HEK293T (cell line): ENCODE results near the gene FAM3D.

Source experiments
- CTCF ChIA-PET: fragments of 350-600 bp; formaldehyde crosslinking; extraction: SDS; loops from one replicate; lab custom pipeline; 2021; ENCODE audit warnings: antibody characterized with exemption, inconsistent platforms; lab: Yijun Ruan, JAX
- POLR2A ChIA-PET: fragments of 350-600 bp; formaldehyde crosslinking; extraction: SDS; loops from one replicate; lab custom pipeline; 2020; ENCODE audit warnings: antibody characterized with exemption, inconsistent platforms; lab: Yijun Ruan, JAX
- DNase-seq: peaks from one replicate; pipeline ENCODE4 v3.0.0; 2012; ENCODE audit warnings: mixed read lengths; ENCODE audit errors: extremely low spot score
- ARNT ChIP-seq: fragments of 450-650 bp; IDR thresholded peaks from 2 replicates; pipeline ENCODE4 v1.6.1; 2017; ENCODE audit warnings: mild to moderate bottlenecking
- BHLHE40 ChIP-seq: fragments of 450-650 bp; IDR thresholded peaks from 2 replicates; pipeline ENCODE4 v1.6.1; 2016; ENCODE audit warnings: mild to moderate bottlenecking, moderate library complexity, borderline replicate concordance
- CTBP1 ChIP-seq: fragments of 450-650 bp; IDR thresholded peaks from 2 replicates; pipeline ENCODE4 v1.6.1; 2016; ENCODE audit warnings: borderline replicate concordance
- ELF4 ChIP-seq: fragments of 450-650 bp; IDR thresholded peaks from 2 replicates; pipeline ENCODE4 v1.6.1; 2017; ENCODE audit warnings: antibody characterized with exemption
- FOXA1 ChIP-seq: fragments of 450-650 bp; IDR thresholded peaks from 2 replicates; pipeline ENCODE4 v1.6.1; 2016; ENCODE audit warnings: mild to moderate bottlenecking
- FOXK2 ChIP-seq: fragments of 450-650 bp; IDR thresholded peaks from 2 replicates; pipeline ENCODE4 v1.6.1; 2016; ENCODE audit warnings: mild to moderate bottlenecking
- FOXM1 ChIP-seq: fragments of 450-650 bp; IDR thresholded peaks from 2 replicates; pipeline ENCODE4 v1.6.1; 2017; ENCODE audit warnings: mild to moderate bottlenecking, borderline replicate concordance
- HDGF ChIP-seq: fragments of 450-650 bp; IDR thresholded peaks from 2 replicates; pipeline ENCODE4 v1.6.1; 2017; ENCODE audit warnings: antibody characterized with exemption, borderline replicate concordance
- L3MBTL2 ChIP-seq: fragments of 450-650 bp; conservative IDR thresholded peaks from 2 replicates; pipeline ENCODE4 v1.6.1; 2016; ENCODE audit warnings: mild to moderate bottlenecking
- LEF1 ChIP-seq: fragments of 450-650 bp; IDR thresholded peaks from 2 replicates; pipeline ENCODE4 v1.6.1; 2017; ENCODE audit warnings: mild to moderate bottlenecking, borderline replicate concordance
- NFRKB ChIP-seq: fragments of 450-650 bp; IDR thresholded peaks from 2 replicates; pipeline ENCODE4 v1.6.1; 2016; ENCODE audit warnings: mild to moderate bottlenecking, moderate library complexity
- PKNOX1 ChIP-seq: fragments of 450-650 bp; IDR thresholded peaks from 2 replicates; pipeline ENCODE4 v1.6.1; 2016
- SP1 ChIP-seq: fragments of 450-650 bp; IDR thresholded peaks from 2 replicates; pipeline ENCODE4 v1.6.1; 2017
- SUZ12 ChIP-seq: fragments of 450-650 bp; IDR thresholded peaks from 2 replicates; pipeline ENCODE4 v1.6.1; 2016; ENCODE audit warnings: mild to moderate bottlenecking
- TARDBP ChIP-seq: fragments of 450-650 bp; IDR thresholded peaks from 2 replicates; pipeline ENCODE4 v1.6.1; 2016
- ZNF384 ChIP-seq: fragments of 450-650 bp; IDR thresholded peaks from 2 replicates; pipeline ENCODE4 v1.6.1; 2016

Gene FAM3D

GRCh38 chr3:58588030-58588614 lies 78.5 kb downstream of the FAM3D start:
- peak; percentile 36 for DNase-seq
- TF ChIP-seq FOXM1: no peak
- TF ChIP-seq ZNF384: no peak
- no peak for TF ChIP-seq SUZ12
- TF ChIP-seq TARDBP: no peak
- no peak for TF ChIP-seq SP1
- no peak for TF ChIP-seq PKNOX1
- TF ChIP-seq FOXA1: no peak
- CTCF ChIA-PET: no interaction called here
- POLR2A ChIA-PET: no interaction called here

DNA sequence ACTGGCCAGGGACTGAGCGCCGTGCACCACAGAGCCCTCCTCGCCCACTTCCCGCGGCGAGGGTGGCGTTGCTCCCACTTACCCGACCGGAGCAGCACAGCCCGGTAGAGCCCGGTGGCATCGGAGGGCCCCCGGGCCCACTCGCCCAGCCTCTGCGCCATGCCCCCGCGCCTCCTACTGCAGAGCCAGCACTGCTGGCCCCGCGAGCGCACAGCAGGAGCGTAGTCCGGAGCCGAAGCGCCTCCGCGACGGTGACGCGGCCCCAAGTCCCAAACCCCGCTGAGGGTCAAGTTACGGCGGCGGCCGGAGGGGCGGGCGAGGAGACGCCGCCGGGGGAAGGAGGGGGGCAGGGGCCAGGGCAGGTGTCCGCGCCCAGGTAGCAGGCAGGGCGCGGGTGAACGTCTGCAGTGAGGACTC lies 79.8 kb downstream of the FAM3D start:
- ChIA-PET POLR2A (no interaction called here), CTCF (interaction anchor here (0.6 kb wide), 1 partner anchor 79 kb away, joined by 4 read pairs; no protein-coding TSS in a partner anchor)
- no peak for DNase-seq
- TF ChIP-seq ZNF384: no peak
- TF ChIP-seq CTBP1: no peak
- no peak for TF ChIP-seq SP1

DNA sequence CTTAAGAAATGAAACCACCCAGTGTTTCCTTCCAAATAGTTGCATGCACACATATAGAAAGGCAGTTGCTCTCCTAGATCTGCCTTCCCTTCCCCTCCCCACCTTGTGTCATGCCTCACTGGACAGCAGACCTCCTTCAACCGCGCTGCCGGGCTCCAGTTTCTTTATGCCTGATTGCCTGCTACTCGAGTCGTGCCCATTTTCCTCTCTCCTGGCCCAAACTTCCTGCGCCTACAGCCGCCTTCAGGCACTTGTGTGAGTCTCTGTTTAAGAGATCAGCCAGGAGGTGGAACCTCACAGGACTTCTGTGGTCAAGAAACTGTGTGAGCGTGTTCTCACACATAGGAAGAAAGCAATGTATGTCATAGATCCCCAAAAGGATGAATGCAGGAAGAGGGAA lies 80.6 kb downstream of the FAM3D start:
- TF ChIP-seq HDGF (no peak), ARNT (no peak), FOXA1 (no peak), FOXM1 (no peak)
- ChIA-PET CTCF (interaction anchor here (0.6 to 1.3 kb wide), 2 partner anchors 20 to 78 kb away, joined by 4 read pairs; no protein-coding TSS in a partner anchor), POLR2A (no interaction called here)
- DNase-seq: no peak

DNA sequence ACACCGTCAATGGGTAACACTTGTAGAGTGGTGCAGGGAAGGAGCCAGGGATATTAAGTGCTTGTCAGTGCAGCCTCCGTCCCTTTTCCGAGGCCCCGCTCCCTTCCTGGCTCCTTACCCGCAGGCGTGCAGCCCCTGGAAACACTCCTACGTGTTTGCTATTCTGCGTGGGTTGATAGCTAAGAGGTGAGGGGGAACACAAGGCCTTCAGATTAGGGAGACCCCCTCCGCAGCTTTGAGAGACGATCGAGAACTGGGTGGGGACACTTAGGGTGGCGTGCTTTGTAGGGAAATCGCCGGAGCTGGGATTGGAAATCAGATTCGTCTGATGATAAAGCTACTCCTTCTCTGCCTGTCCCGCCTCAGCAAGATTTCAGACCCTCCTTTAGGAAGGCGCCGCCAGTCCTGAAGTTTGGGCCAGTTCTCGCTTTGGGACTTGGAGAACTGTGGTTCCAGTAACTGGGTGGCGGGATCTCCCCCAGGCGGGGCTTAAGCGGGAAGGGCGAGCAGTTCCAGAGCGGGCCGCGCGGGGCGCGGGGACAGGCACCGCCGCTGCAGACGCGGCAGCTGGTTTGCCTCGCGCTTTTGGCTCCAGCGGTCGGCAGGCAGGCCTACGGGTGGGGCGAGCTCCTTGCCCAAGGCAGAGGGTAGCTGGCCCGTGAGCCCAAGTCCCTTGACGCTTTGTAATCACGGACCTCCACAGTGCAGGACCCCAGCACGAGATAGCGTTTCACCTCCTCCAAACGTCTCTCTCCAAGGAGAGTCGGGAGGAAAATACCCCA lies 81.4 kb downstream of the FAM3D start:
- POLR2A ChIA-PET: no interaction called here
- CTCF ChIA-PET: interaction anchor here (0.6 to 1.3 kb wide), 6 partner anchors 12 to 266 kb away, joined by 3 to 5 read pairs (median 4); no protein-coding TSS in a partner anchor
- DNase-seq: peak; percentile 93

DNA sequence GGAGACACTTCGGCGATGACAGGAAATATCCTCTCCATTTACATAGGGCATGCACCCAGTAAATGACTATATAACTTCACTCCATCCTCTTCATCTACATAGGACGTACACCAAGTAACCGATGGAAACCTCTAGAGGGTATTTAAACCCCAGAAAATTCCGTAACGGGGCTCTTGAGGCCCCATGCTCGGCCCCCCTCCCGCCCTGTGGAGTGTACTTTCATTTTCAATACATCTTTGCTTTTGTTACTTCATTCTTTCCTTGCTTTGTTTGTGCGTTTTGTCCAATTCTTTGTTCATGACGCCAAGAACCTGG lies 81.9 kb downstream of the FAM3D start:
- TF ChIP-seq FOXM1: no peak
- no peak for TF ChIP-seq LEF1
- no peak for TF ChIP-seq L3MBTL2
- TF ChIP-seq ELF4: no peak
- no peak for TF ChIP-seq SP1
- no peak for TF ChIP-seq FOXK2
- no peak for TF ChIP-seq BHLHE40
- TF ChIP-seq HDGF: no peak
- ChIA-PET POLR2A (no interaction called here), CTCF (interaction anchor here (0.6 to 1.3 kb wide), 7 partner anchors 12 to 266 kb away, joined by 3 to 5 read pairs (median 4); no protein-coding TSS in a partner anchor)
- no peak for DNase-seq

More for the DNA sequence above, 81.4 kb downstream of the FAM3D start:
- peak; percentile 52 for TF ChIP-seq L3MBTL2
- no peak for TF ChIP-seq NFRKB
